GM12878 (cell line): Measurements from ENCODE around the gene RPL10.

Source experiments
- CTCF ChIP-seq, 3 experiments: IDR thresholded peaks in 2 of 3; conservative IDR thresholded peaks in 1 of 3; 2 replicates each; pipeline ENCODE4 v1.5.1; 2011; ENCODE audit warnings: low read depth in 3 of 3, low read length in 3 of 3, mild to moderate bottlenecking in 3 of 3, control low read depth in 2 of 3, moderate library complexity in 2 of 3, inconsistent platforms in 1 of 3, mixed read lengths in 1 of 3; ENCODE audit not compliant: control insufficient read depth in 2 of 3, insufficient read depth in 1 of 3; ENCODE audit errors: extremely low read depth in 1 of 3
- HDAC6 ChIP-seq: fragments of 200-600 bp; sonication (generic); IDR thresholded peaks from one replicate; pipeline ENCODE4 v1.8.0; 2017; ENCODE audit warnings: antibody characterized with exemption; ENCODE audit not compliant: unreplicated experiment
- POLR2A ChIP-seq: IDR thresholded peaks from 2 replicates; pipeline ENCODE4 v1.6.1; 2011; ENCODE audit warnings: low read depth, mild to moderate bottlenecking, low read length
- ZBTB33 ChIP-seq: fragments of 450-650 bp; IDR thresholded peaks from 2 replicates; pipeline ENCODE4 v1.6.1; 2017; ENCODE audit warnings: mild to moderate bottlenecking

GRCh38 chrX:154426916-154427770, 29.0 kb downstream of the RPL10 start:
- TF ChIP-seq CTCF (IDR thresholded peaks at IDR 0.05 in 2 of 3, conservative IDR thresholded peaks at IDR 0.05 in 1 of 3; ENCODE audit: control insufficient read depth in 2 of 3, extremely low read depth in 1 of 3, insufficient read depth in 1 of 3, low read depth in 3 of 3, low read length in 3 of 3) (no peak), ZBTB33 (no peak), POLR2A (no peak), HDAC6 (no peak)
